A673 (cell line): Measurements from ENCODE around the gene PRKCB. TPM values are rescaled to one million over a fixed set of nuclear protein-coding genes. Genes with fewer than 3 reads are reported as not detected.

Experiments used
- BruUV-seq: library from RNA; stranded (reverse); fragments of 400-500 nt; replicated peaks from 2 replicates; lab custom pipeline; 2021; lab: Mats Ljungman, UMichigan
- CTCF ChIA-PET: fragments of 300-600 bp; sonication (Branson Sonifier 250); formaldehyde crosslinking; loops from one replicate; lab custom pipeline; 2022; ENCODE audit warnings: antibody characterized with exemption; lab: Charles Lee
- POLR2A ChIA-PET: fragments of 300-600 bp; sonication (Branson Sonifier 250); formaldehyde crosslinking; loops from one replicate; lab custom pipeline; 2022; ENCODE audit warnings: antibody characterized with exemption; ENCODE audit not compliant: low non-redundant PET; lab: Charles Lee
- DNase-seq: peaks from one replicate; pipeline ENCODE4 v3.0.0-alpha.2; 2015; ENCODE audit warnings: low spot score
- H3K27ac ChIP-seq: fragments of 200-600 bp; sonication (generic); 2 replicates; pipeline ENCODE4 v1.5.1; 2016; ENCODE audit warnings: mixed run types, low read depth, mild to moderate bottlenecking, mixed read lengths, antibody characterized with exemption, low read length; ENCODE audit not compliant: poor library complexity, severe bottlenecking
- H3K27me3 ChIP-seq: fragments of 200-600 bp; sonication (generic); replicated peaks from 2 replicates; pipeline ENCODE4 v1.6.1; 2017; ENCODE audit warnings: mixed run types, low read depth, mild to moderate bottlenecking, mixed read lengths, antibody characterized with exemption, low read length; ENCODE audit not compliant: insufficient read depth, poor library complexity
- H3K36me3 ChIP-seq: fragments of 200-600 bp; sonication (generic); 2 replicates; pipeline ENCODE4 v1.6.1; 2016; ENCODE audit warnings: mixed run types, mild to moderate bottlenecking, mixed read lengths, antibody characterized with exemption, low read length; ENCODE audit not compliant: insufficient read depth, poor library complexity, severe bottlenecking
- H3K4me1 ChIP-seq: fragments of 200-600 bp; sonication (generic); 2 replicates; pipeline ENCODE4 v1.6.1; 2017; ENCODE audit warnings: mixed run types, mild to moderate bottlenecking, mixed read lengths, antibody characterized with exemption, low read length; ENCODE audit not compliant: insufficient read depth, poor library complexity, severe bottlenecking
- H3K4me3 ChIP-seq: fragments of 200-600 bp; sonication (generic); 2 replicates; pipeline ENCODE4 v1.5.1; 2016; ENCODE audit warnings: low read depth, mixed run types, mild to moderate bottlenecking, mixed read lengths, low read length; ENCODE audit not compliant: poor library complexity, severe bottlenecking
- H3K9me3 ChIP-seq: fragments of 200-600 bp; sonication (generic); 2 replicates; pipeline ENCODE4 v1.6.1; 2016; ENCODE audit warnings: mixed run types, low read depth, mild to moderate bottlenecking, mixed read lengths, antibody characterized with exemption, low read length; ENCODE audit not compliant: poor library complexity, severe bottlenecking
- CTCF ChIP-seq: fragments of 300-800, 200-600 bp; sonication (generic); conservative IDR thresholded peaks from 2 replicates; pipeline ENCODE4 v1.5.1; 2017; ENCODE audit warnings: low read depth, mild to moderate bottlenecking, antibody characterized with exemption, low read length, moderate library complexity, mixed read lengths
- EZH2 ChIP-seq: fragments of 200-600 bp; sonication (generic); IDR thresholded peaks from 2 replicates; pipeline ENCODE4 v1.6.1; 2017; ENCODE audit warnings: borderline replicate concordance, low read depth, mild to moderate bottlenecking, mixed read lengths, antibody characterized with exemption, low read length; ENCODE audit not compliant: poor library complexity, severe bottlenecking
- intact Hi-C: fragments of 100-400 bp; cut with micrococcal nuclease; formaldehyde crosslinking; loops from one replicate; pipeline ENCODE4 v1.10.0; 2022; ENCODE audit not compliant: unreplicated experiment
- total RNA-seq: library from RNA; stranded (reverse); gene quantifications from 2 replicates; pipeline ENCODE4 v1.2.3, GENCODE V29; 2021

Gene PRKCB
- total RNA-seq, 1 experiment from 2014 or later = 171 TPM

- H3K27me3 ChIP-seq = no peaks in the 10 kb centered on the region
- H3K4me3 ChIP-seq = no peak overlapping the region
- peaks cover 5% of the 10 kb centered on the region for H3K4me1 ChIP-seq
- H3K36me3 ChIP-seq = no peaks in the 10 kb centered on the region
- TF ChIP-seq EZH2 = no peak
- TF ChIP-seq CTCF = no peak
- BruUV-seq = no TSS peak
- ChIA-PET CTCF (no interaction called here), POLR2A (no interaction called here)
- no peak for DNase-seq
- intact Hi-C loops = no loop called here
- peaks cover 3% of the 10 kb centered on the region for H3K9me3 ChIP-seq
- no peak overlapping the region for H3K27ac ChIP-seq
Measured at GRCh38 chr16:23829454-23829853, 6.3 kb upstream of the PRKCB start.

GRCh38 chr16:23830276-23830675 is 5.5 kb upstream of the PRKCB start:
- H3K27ac ChIP-seq = no peak overlapping the region
- ChIA-PET POLR2A (no interaction called here), CTCF (no interaction called here)
- peaks cover 9% of the 10 kb centered on the region for H3K4me1 ChIP-seq
- no TSS peak for BruUV-seq
- intact Hi-C loops = no loop called here
- no peak overlapping the region for H3K4me3 ChIP-seq
- no peaks in the 10 kb centered on the region for H3K27me3 ChIP-seq
- H3K36me3 ChIP-seq = no peaks in the 10 kb centered on the region
- no peak for TF ChIP-seq EZH2
- TF ChIP-seq CTCF = no peak
- H3K9me3 ChIP-seq = peaks cover 3% of the 10 kb centered on the region
- no peak for DNase-seq

- Histone ChIP-seq H3K27ac (no peak overlapping the region), H3K9me3 (peaks cover 3% of the 10 kb centered on the region), H3K36me3 (no peaks in the 10 kb centered on the region), H3K4me3 (no peak overlapping the region), H3K27me3 (no peaks in the 10 kb centered on the region), H3K4me1 (peaks cover 5% of the 10 kb centered on the region)
- DNase-seq = no peak
- BruUV-seq = no TSS peak
- TF ChIP-seq CTCF = no peak
- TF ChIP-seq EZH2 = no peak
- intact Hi-C loops = no loop called here
- POLR2A ChIA-PET = no interaction called here
- CTCF ChIA-PET = no interaction called here
Measured at GRCh38 chr16:23832882-23833281, 2.9 kb upstream of the PRKCB start.
